Prostate gland (tissue), 2 donors: ENCODE measurements around the gene KCNV2. TPM values are rescaled to one million over a fixed set of nuclear protein-coding genes. Genes with fewer than 3 reads are reported as not detected.

ENCODE experiments used
- DNase-seq: peaks from one replicate; pipeline ENCODE4 v3.0.0-alpha.2; 2019; ENCODE audit warnings: low spot score
- H3K27ac ChIP-seq, 2 donors: fragments of 200-600 bp; sonication (generic); 2 replicates each; pipeline ENCODE4 v1.5.1; 2017 to 2019
- H3K27me3 ChIP-seq: fragments of 200-600 bp; sonication (generic); replicated peaks from 2 replicates; pipeline ENCODE4 v1.5.1; 2019; ENCODE audit not compliant: insufficient read depth
- H3K36me3 ChIP-seq, 2 donors: fragments of 200-600 bp; sonication (generic); 1 replicate in 1 of 2; 2 replicates in 1 of 2; pipeline versions ENCODE4 v1.5.1 to v1.8.1; 2017 to 2019
- H3K4me1 ChIP-seq: fragments of 200-600 bp; sonication (generic); replicated peaks from 2 replicates; pipeline ENCODE4 v1.5.1; 2019
- H3K4me3 ChIP-seq, 2 donors: fragments of 200-600 bp; sonication (generic); 2 replicates each; pipeline ENCODE4 v1.5.1; 2017 to 2019
- H3K9me3 ChIP-seq: fragments of 200-600 bp; sonication (generic); 2 replicates; pipeline ENCODE4 v1.5.1; 2017
- CTCF ChIP-seq, 4 experiments: fragments of 200-600 bp in 2 of 4; fragments of 450-650 bp in 2 of 4; sonication (generic) in 2 of 4; IDR thresholded peaks; 1 replicate in 3 of 4; 2 replicates in 1 of 4; pipeline ENCODE4 v1.5.1; 2016 to 2019; ENCODE audit warnings: antibody characterized with exemption in 4 of 4, mild to moderate bottlenecking in 2 of 4, moderate library complexity in 2 of 4
- POLR2A ChIP-seq: fragments of 450-650 bp; IDR thresholded peaks from one replicate; pipeline ENCODE4 v1.6.1; 2016; ENCODE audit warnings: antibody characterized with exemption, mild to moderate bottlenecking
- POLR2AphosphoS5 ChIP-seq: sonication (generic); formaldehyde crosslinking; IDR thresholded peaks from one replicate; pipeline ENCODE4 v1.6.1; 2017; ENCODE audit warnings: antibody characterized with exemption
- WGBS: methylation state at CpG from one replicate; pipeline ENCODE4 v1.1.5; 2018; 5-methylcytosine and 5-hydroxymethylcytosine counted together
- intact Hi-C: fragments of 100-400 bp; cut with DNase I; formaldehyde crosslinking; loops from one replicate; pipeline ENCODE4 v1.14.2; 2022
- total RNA-seq, 2 donors: library from RNA; depleted of rRNA; stranded (reverse); fragments of >200 nt; gene quantifications; one replicate each; pipeline ENCODE4 v1.1.0, GENCODE V29; 2016

The KCNV2 gene
- total RNA-seq, 2 donors from 2014 or later: 1.4 TPM; not detected in 1

GRCh38 chr9:2725126-2725525, 7.8 kb downstream of the KCNV2 start:
- no peak for DNase-seq
- Histone ChIP-seq H3K27me3 (no peaks in the 10 kb centered on the region), H3K4me1 (no peaks in the 10 kb centered on the region), H3K27ac (no peak overlapping the region), H3K4me3 (no peak overlapping the region), H3K9me3 (no peaks in the 10 kb centered on the region), H3K36me3 (no peaks in the 10 kb centered on the region)
- TF ChIP-seq POLR2A (no peak), CTCF (IDR thresholded peaks at IDR 0.05) (no peak)
- WGBS: 80% methylated on average over 4 of the region's 4 CpGs
- intact Hi-C loops: loop anchor here (5.0 to 10.0 kb wide), 4 partner anchors 103 to 593 kb away; partner anchors contain the start of gene VLDLR

- Histone ChIP-seq H3K27ac (no peak overlapping the region), H3K36me3 (no peaks in the 10 kb centered on the region), H3K4me1 (no peaks in the 10 kb centered on the region), H3K9me3 (no peaks in the 10 kb centered on the region), H3K27me3 (no peaks in the 10 kb centered on the region), H3K4me3 (no peak overlapping the region)
- intact Hi-C loops: loop anchor here (5.0 to 10.0 kb wide), 4 partner anchors 104 to 594 kb away; partner anchors contain the start of gene VLDLR
- 89% methylated on average over 4 of the region's 4 CpGs for WGBS
- DNase-seq: no peak
- TF ChIP-seq POLR2AphosphoS5 (no peak), CTCF (IDR thresholded peaks at IDR 0.05) (no peak), POLR2A (no peak)
Measured at GRCh38 chr9:2725898-2726649, 8.8 kb downstream of the KCNV2 start.

- DNase-seq: no peak
- WGBS: 90% methylated on average over 13 of the region's 13 CpGs
- H3K27ac ChIP-seq: no peak overlapping the region
- H3K27me3 ChIP-seq: no peaks in the 10 kb centered on the region
- no peaks in the 10 kb centered on the region for H3K4me1 ChIP-seq
- no peak for TF ChIP-seq POLR2A
- no peak for TF ChIP-seq POLR2AphosphoS5
- TF ChIP-seq CTCF (IDR thresholded peaks at IDR 0.05): no peak
- intact Hi-C loops: loop anchor here (5.0 to 10.0 kb wide), 4 partner anchors 104 to 594 kb away; partner anchors contain the start of gene VLDLR
- no peak overlapping the region for H3K4me3 ChIP-seq
- H3K36me3 ChIP-seq: no peaks in the 10 kb centered on the region
- no peaks in the 10 kb centered on the region for H3K9me3 ChIP-seq
Measured at GRCh38 chr9:2726650-2727340, 9.5 kb downstream of the KCNV2 start.

GRCh38 chr9:2727374-2727773, 10.1 kb downstream of the KCNV2 start:
- TF ChIP-seq CTCF (IDR thresholded peaks at IDR 0.05) (no peak), POLR2A (no peak), POLR2AphosphoS5 (no peak)
- H3K9me3 ChIP-seq: no peaks in the 10 kb centered on the region
- no peaks in the 10 kb centered on the region for H3K36me3 ChIP-seq
- no peaks in the 10 kb centered on the region for H3K4me1 ChIP-seq
- no peak for DNase-seq
- no peak overlapping the region for H3K27ac ChIP-seq
- intact Hi-C loops: loop anchor here (5.0 to 10.0 kb wide), 4 partner anchors 105 to 595 kb away; partner anchors contain the start of gene VLDLR
- H3K27me3 ChIP-seq: no peaks in the 10 kb centered on the region
- no peak overlapping the region for H3K4me3 ChIP-seq
- WGBS: 84% methylated on average over 2 of the region's 2 CpGs
